GM18951 (cell line): Measurements from ENCODE around the gene LCP1.

Experiments used
- POLR2A ChIP-seq: IDR thresholded peaks from 4 replicates; pipeline ENCODE4 v1.6.1; 2011; ENCODE audit warnings: mild to moderate bottlenecking; ENCODE audit not compliant: insufficient read length, insufficient read depth; ENCODE audit errors: extremely low read depth
- in situ Hi-C: fragments of 300-500 bp; cut with MboI; formaldehyde crosslinking; loops from one replicate; pipeline ENCODE4 v1.12.0; 2022; ENCODE audit warnings: low sequenced_read_pairs, mixed read lengths, inconsistent platforms; ENCODE audit not compliant: unreplicated experiment

The LCP1 gene

DNA sequence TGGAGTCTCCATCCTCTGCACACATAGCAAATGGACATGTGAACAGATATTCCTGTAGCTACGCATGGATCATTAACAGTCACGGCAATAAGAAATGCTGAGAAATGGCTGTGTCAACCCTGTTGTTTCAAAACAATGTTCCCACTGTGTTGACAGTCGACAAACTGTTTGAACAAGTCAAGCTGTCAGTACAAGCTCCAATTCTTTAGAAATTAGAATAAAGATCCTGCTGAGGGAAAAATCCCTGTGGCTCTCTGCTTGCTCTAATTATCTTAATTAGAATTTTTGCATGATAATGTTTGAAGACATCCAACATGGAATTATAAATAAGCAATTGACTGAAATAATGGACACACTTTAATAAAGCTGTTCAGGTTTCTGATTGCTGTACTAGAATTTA, 39.2 kb downstream of the LCP1 start:
- no peak for TF ChIP-seq POLR2A
- in situ Hi-C loops: no loop called here

DNA sequence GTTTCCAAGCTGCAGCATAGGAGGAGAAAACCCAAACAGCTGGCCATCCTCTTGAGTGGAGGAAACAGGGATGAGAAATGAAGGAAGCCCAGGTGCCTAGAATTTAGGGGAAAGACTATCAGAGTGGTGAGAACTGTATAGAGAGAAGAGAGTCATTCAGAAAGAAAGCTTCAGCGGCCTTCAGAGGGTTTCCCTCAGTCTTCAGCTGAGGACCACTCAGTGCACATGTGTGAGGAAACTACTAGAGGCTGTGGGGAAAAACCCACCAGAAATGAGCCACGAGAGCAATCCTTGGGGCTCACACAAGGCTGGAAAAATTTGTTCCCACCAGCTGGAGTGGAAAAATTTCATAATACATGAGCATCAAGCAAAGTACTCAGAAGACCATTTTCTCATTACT, 41.9 kb downstream of the LCP1 start:
- in situ Hi-C loops: no loop called here
- TF ChIP-seq POLR2A: no peak

- in situ Hi-C loops: no loop called here
Measured at GRCh38 chr13:46137627-46138317, 44.2 kb downstream of the LCP1 start.

GRCh38 chr13:46136688-46137087, 45.3 kb downstream of the LCP1 start:
- no peak for TF ChIP-seq POLR2A
- in situ Hi-C loops: no loop called here

More at GRCh38 chr13:46137627-46138317, 44.2 kb downstream of the LCP1 start:
- no peak for TF ChIP-seq POLR2A

DNA sequence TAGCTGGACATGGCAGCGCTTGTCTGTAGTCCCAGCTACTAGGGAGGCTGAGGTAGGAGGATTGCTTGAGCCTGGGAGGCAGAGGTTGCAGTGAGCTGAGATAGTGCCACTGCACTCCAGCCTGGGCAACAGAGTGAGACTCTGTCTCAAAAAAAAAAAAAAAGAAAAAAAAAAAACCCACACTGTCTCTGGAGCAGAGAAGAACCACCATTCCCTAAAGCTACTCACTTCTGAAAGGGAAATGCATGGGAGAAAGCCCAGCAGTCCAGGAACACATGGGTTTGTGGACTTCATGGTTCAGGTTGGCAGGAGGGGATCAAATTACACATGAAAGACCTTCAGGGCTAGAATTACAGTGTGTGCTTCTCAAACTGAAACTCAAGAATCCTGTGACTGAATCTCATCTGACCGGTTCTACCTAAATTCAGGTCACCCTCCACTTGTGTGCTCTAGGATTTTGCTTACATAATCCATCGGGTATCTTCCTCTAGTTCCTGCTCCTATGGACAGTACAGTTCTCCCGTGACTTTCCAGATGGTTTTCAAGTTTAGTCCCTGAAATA, 46.9 kb downstream of the LCP1 start:
- TF ChIP-seq POLR2A: no peak
- in situ Hi-C loops: no loop called here

DNA sequence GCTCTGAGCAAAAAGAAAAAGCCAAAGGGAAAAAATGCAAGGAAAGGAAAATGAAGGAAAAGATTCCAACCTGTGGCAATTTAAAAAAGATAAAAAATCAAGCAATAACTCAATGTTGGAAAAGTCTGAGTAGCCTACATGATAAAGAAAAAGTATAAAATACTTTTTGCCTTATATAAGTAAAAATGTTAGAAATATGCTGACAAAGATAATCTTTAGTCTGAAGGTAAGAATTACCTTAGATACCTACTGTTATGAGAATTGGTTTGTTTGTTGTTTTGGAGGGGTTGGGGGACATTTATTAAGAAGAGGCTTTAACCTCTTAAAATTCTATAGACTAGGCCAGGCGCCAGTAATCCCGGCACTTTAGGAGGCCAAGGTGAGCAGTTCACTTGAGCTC, 47.5 kb downstream of the LCP1 start:
- TF ChIP-seq POLR2A: no peak
- in situ Hi-C loops: no loop called here

GRCh38 chr13:46132109-46132508, 49.9 kb downstream of the LCP1 start:
- in situ Hi-C loops: no loop called here

DNA sequence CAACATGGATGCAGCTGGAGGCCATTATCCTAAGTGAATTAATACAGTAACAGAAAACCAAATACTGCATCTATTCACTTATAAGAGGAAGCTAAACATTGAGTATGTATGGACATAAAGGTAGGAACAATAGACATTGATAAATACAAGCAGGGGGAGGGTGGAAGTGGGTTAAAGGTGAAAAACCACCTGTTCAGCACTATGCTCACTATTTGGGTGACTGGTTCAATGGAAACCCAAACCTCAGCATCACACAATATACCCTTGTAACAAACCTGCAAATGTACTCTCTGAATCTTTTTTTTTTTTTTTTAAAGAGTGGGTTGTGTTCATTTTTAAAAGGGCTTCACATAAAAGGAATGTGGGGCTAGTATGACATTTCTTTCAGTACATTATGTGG, 50.3 kb downstream of the LCP1 start:
- in situ Hi-C loops: no loop called here
- no peak for TF ChIP-seq POLR2A

More at GRCh38 chr13:46132109-46132508, 49.9 kb downstream of the LCP1 start:
- TF ChIP-seq POLR2A: peak; percentile 18

DNA sequence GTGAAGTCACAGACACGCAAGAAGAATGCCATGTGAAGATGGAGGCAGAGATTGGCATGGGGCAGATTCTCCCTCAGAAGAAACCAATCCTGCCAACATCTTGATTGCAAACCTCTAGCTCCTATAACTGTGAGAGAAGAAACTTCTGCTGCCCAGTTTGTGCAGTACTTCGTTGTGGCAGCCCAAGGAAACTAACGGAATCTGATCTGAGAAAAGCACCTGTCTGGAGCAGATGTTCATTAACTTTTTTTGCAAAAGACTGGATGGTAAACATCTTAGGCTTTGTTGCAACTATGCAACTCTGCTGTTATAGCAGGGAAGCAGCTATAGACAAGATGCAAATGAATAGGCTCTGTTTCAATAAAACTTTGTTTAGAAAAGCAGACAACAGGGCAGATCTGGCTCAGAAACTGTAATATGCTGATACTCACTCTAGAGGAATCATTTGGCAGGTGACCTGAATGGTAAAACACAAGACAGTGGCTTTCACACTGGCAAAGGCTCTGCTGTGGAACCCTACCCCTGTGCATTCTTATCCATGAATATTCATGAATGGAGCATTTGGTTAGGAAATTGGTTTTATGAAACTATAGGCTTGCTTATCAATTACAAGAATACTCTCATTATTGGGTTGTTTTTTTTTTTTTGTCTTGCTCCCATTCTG, 51.9 kb downstream of the LCP1 start:
- in situ Hi-C loops: no loop called here
- TF ChIP-seq POLR2A: no peak

DNA sequence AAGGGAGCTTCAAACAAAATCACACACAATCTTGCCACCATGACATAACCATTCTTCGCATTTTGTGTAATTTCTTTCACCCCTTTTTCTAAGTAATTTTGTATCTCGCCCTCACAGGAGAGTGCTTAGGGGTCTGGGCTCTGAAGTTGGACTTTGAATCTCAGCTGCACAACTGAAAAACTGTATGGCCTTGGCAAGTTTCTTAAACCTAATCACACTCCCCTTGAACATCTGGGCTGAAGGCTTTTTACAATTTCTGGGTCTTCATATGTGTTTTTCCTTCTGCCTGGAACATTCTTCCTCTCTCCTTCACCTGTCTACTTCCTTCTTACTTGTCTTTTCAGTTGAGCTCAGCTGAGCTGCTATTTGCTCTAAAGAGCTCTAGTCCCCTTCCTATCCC, 52.9 kb downstream of the LCP1 start:
- in situ Hi-C loops: no loop called here
- no peak for TF ChIP-seq POLR2A

GRCh38 chr13:46127358-46128023, 54.5 kb downstream of the LCP1 start:
- in situ Hi-C loops: no loop called here

GRCh38 chr13:46126552-46127357, 55.2 kb downstream of the LCP1 start:
- in situ Hi-C loops: no loop called here
- peak; percentile 2 for TF ChIP-seq POLR2A

More at GRCh38 chr13:46127358-46128023, 54.5 kb downstream of the LCP1 start:
- TF ChIP-seq POLR2A: no peak

DNA sequence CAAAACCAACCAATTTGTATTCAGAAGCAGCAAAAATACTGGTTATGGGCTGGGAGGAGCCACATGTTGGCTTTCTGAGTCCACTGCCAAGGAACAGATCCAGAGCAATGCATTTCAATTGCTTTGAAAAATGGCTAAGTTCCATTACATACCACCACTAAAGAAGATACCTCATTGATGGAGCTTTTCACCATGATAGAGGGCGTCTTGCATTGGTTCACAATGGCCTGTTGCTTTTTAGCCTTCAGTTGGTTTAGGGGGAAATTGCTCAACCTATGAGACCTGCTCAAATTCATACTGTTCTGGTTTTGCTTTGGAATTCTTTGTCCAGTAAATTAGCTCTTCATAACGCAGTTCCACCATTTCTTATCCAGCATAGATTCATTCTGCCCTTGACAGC, 55.9 kb downstream of the LCP1 start:
- TF ChIP-seq POLR2A: peak; percentile 5
- in situ Hi-C loops: no loop called here
